Activated CD4-positive, CD25-positive, alpha-beta regulatory T cell treated with anti-CD3 and anti-CD28 coated beads, Interleukin-2, amount 50 U/mL, for 16 hours (primary cell): ENCODE measurements around the gene DHX16.

Experiments
- DNase-seq: peaks from one replicate; pipeline ENCODE4 v3.0.0-alpha.2; 2020; ENCODE audit warnings: low read depth, low spot score

Gene DHX16

GRCh38 chr6:30696432-30696831 is 23.6 kb upstream of the DHX16 start:
- no peak for DNase-seq

DNA sequence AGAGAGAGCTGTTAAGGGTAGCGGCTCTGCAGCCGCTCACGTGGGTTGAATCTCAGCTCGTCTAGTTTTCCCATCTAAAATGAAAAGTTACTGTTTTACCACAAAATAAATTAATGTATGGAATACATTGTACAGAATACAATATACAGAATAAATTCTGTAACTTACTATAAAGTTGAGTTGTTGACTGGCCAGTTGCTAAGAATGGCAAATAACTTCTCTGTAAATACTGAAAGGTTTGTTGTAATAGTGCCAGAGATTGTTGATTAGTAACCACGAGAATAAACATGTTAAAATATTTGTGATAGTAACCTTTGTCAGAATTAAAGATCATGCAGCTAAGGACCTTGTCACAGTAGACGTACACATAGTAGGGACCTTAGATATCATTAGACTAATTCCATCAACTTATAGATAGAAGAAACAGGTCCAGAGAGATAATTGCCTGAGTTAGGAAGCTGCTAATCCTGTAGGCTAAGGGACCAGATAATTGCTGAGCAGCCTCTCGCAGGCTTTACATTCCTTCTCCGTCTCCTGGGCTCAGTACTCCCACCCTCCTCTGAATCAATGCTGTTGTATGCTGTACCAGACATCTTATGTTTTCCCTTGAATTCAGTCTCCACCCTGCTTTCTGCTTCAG is 18.5 kb upstream of the DHX16 start:
- DNase-seq, result no peak

- peak; percentile 38 for DNase-seq
Measured at GRCh38 chr6:30690403-30691207, 17.8 kb upstream of the DHX16 start, which contains the start of gene NRM. TSS of gene NRM (minus strand) at chr6:30690984. CDS start at chr6:30690974, 10 bp downstream.

DNA sequence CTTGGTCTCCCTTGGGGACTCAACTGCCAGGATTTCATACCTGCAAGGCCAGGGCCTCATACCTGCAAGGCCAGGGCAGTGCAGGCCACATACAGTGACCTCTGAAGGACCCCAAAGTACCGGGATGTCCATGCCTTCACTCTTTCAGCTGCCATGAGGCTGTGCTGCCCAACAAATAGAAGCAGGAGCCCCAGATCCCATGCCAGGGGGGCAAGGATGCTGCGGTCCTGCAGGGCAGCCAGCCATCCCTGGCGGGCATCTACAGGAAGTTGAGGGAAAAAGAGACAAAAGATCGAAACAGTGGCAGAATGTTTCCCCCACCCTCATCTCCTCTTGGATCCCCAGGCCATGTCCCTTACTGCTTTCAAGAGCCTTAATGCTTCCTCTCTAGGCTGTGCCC is 17.2 kb upstream of the DHX16 start:
- no peak for DNase-seq

GRCh38 chr6:30689022-30689865 is 16.4 kb upstream of the DHX16 start:
- no peak for DNase-seq

DNA sequence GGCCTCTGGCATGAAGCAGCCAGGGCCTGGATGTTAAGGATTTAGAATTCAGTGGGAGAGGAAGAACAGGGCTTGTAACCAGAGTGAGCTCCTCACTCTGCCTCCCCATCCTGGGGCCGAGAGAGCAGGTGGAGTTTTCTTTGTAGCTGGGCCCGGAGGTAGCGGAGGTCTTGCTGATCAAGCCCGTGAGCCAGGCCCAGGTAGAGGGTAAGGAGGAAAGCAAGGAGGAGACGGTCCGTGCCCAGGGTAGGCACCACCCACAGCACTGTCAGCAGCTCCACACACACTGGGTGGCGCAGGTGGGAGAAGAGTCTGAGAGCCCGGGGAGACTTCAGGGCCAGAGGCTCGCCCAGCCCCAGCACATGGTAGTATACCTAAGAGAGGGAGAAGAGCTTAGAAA is 15.8 kb upstream of the DHX16 start:
- DNase-seq, result no peak

- no peak for DNase-seq
Measured at GRCh38 chr6:30687659-30688431, 15.0 kb upstream of the DHX16 start.

- peak; percentile 47 for DNase-seq
Measured at GRCh38 chr6:30686908-30687658, 14.3 kb upstream of the DHX16 start.

DNA sequence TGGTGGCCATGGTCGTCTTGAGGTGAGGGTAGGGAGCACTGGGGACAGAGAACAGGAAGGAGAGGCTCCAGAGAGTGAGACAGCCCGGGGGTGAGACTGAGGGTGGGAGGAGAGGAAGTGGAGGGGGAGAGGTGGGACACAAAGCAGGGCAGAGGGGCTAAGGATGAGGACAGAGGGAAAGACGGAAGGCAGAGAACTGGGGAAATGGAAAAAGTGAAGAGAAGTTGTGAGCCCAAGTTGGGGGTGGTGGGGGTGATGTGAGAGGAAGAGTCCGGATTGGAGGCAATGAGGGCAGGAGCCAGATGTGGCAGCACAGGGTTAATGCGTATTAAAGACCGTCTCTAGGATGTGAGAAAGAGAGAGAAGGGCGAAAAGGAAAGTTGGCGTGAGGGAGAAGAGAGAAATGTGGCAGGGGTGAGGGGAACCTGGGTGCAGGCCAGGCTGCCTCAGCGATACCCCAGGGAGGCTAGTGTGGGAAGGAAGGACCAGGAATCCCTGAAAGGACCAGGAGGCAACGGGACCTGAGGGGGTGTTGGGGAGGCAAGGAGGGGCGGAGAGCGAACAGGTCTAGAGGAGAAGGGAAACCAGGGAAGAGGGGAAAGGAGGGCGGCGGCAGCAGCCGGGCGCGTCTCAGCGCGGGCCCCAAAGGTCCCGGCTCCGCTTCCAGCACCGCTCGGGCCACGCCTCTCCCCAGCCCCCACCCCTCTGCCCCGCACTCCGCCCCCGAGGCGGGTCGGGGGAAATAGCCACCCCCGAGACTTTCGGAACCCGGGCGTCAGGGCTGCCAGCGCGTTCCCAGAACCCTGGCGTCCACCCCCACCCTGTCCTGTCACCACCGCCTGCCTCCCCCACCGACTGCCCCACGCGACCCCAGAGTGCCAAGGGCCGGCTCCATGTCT is 13.5 kb upstream of the DHX16 start, which contains the start of gene PPP1R18:
Gene PPP1R18, minus strand, starts transcription at position 637 of the 899 bp plus-strand sequence. Its CDS starts 627 bp downstream, at position 10.
- peak; percentile 74 for DNase-seq

DNA sequence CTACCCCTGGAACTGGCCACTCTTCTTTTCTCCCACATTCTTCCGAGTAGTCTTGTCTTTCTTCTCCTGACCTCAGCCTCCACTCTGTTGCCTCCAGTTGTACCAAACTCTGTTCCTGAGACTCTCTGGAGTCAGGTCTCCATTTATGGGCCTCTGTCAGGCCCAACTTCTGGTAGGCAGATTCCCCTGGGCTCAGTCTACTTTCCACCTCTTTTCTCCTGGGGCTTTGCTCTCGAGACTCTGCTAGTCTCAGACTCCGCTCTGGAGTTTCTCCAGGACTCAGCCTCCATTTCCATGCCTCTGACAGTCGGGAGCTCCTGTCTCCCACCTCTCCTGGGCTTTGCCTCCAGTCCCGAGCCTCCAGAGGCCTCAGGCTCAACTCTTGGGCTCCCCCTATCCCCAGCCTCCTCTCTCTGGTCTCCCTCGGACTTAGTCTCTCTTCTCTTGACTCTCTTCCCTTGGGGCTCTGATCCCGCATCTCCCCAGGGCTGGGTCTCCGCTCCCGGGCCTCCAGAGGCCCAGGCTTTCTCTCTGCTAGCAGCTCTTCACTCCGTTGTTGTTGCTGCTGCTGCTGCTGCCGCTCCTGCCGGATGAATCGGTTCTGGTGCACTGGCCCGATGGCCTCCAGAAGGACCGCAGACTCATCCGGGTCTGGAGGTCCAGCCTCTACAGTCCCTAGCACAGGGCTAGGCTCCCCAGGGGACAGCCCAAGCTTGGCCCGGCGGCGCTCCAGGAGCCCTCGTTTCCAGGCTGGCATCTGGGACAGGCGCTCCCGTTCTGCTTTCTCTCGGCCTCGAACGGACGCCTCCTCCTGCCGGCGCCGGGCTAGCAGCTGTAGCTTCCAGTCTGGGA is 12.6 kb upstream of the DHX16 start:
- DNase-seq, result no peak

DNA sequence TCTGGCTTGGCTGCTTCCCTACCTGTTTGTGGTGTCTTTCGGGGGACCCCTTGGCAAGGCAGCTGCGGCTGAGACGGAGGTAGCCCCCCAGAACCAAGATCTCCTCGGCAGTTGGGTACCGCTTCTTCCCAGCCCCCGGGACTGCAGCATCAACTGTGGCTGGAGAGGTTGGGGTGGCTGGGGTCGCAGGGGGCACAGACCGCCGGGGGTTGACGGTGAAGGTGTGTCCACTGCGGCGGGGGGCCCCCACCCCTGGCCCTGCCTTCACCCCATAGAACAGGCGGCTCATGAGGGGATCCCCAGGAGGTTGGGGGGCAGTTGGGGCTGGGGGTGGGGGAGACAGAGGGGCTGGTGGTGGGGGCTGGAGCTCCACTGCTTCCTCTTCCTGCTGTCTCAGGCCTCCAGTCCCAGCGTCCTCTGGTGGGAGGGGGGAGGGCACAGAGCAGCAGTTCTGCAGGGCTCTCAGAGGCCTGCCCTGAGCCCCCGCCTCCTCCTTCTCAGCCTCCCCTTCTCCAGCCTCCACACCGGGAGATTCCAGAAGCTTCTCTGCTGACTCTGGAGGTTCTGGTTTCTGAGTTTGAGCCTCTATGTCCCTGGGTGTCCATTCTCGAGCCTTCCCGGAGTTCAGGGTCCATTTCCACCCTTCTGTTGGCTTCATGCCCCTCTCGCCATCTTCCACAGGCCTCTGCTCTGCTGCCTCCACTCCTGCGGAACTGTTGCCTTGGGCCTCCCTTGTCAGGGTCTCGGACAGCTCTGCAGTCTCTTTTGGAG is 11.8 kb upstream of the DHX16 start:
- no peak for DNase-seq

DNA sequence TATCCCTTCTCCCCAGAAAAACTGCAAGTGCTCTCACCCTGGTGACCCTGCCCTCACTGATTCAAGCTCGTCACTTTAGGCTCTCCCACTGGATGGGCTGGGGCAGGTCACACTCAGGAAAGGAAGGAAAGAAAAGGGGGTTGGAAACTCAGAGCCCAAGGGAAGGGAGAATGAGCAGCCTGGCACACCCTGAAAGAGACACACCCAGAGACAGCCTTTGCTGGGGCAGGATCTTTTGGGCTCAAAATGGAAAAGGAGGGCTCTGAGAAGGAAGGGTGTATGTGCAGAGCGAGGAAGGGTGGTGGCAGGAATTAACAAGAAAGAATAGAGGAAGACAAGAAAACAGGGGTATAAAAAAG is 11.2 kb upstream of the DHX16 start:
- DNase-seq, result no peak

DNA sequence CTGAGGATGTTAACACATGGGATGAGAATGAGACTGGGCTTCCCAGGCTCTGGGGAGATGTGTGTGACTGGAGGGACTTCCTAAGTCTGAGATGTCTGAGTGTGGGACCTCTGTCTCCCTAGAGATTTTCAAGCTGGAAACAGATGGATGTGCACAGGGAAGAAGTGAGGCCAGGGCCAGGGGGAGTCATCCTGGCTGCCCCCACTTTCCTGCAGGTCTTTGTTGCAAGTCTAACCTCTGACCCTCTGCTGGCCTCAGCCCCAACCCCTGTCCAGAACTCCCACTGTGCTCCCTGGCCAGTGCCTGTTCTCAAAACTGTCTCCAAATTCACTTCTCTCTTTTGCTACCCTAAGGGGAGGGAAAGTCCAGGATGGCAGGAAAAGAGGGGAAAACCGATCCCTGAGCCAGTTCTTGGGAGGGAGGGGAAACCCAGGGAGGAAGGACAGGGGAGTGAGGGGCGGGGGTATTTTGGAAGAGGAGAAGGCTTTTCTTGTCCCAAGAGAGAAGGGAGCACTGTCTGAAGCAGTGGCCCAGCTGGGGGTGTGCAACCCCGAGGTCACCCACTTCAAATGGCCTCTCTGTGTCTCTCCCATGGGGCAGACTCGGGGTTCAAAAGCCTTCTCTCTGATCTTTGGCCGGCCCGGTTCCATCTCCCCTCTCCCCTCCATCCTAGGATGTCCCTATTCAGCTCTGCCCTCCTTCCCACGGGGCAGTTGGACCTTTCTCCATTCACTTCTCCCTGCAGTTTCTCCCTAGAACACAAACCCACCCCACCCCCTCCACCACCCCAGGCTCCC is 10.6 kb upstream of the DHX16 start:
- DNase-seq, result no peak

DNA sequence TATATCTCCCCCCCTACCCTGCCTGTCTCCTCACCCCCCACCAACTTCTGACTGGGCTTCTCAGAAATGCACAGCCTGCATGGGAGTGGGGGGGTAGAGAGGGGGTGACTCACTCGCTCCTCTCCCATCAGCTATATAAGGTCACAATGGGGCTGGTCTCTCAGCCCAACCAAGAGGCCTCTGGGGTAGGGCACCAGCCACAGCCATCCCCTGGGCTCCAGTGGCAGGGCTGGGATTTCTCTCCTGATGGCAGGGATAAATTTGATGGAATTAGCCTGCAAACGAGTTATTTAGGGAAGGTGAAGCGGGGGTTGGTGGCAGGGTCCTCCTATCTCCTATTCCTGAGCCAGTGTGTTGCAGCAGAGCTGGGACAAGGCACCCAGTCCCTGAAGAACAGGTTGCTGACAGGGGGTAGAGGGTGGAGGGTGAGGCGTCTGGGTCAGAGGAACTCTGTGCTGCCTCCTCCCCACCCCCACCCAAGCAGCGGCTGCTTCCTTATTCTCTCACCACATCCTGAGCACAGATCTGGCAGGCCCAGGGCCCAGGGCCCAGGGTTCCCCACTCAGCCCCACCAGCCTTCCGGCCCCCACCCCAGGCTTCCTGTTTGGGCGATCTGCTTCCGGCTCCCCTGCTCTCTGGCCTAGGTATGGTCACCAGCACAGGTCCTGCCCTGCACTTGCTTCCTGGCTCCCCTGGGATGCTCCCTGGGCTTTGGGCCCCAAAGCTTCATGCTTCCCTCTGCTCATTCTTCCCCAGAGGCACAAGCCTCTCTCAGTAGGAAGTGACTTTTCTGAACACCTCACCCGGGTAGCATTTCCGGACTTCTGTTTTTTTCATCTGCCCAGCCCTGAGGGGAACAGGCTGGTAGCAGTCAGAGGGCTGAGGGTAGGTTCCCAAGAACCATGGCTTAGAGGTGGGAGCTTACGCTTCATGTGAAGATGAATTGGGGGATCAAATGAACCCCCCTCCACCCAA is 9.6 kb upstream of the DHX16 start:
- peak; percentile 79 for DNase-seq

DNA sequence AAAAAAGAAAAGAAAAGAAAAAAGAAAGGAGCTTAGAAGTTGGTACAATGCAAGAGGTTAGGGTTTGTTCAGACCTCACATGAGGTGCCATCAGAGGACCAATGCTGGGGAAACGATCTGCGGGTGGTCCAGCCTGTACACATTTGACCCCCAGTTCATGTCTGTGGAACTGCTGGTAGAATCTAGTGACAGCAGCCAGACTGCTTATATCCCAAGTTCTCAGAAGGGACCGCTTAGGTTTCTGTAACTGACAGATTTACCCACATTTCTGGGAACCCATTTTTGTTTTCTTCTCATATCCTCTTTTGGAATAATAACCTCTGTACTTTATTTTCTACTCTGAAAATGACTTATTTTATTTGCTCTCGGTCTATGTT is 8.9 kb upstream of the DHX16 start:
- no peak for DNase-seq
